Breast epithelium (tissue), 4 donors: Measurements from ENCODE around the gene SGPP1. TPM values are rescaled to one million over a fixed set of nuclear protein-coding genes. Genes with fewer than 3 reads are reported as not detected.

Experiments
- DNase-seq, 2 donors: peaks; one replicate each; pipeline ENCODE4 v3.0.0-alpha.2; 2019; ENCODE audit warnings: low spot score in 2 of 2
- H3K27ac ChIP-seq, 2 donors: fragments of 200-600 bp; sonication (generic) in 1 of 2; one replicate each; pipeline ENCODE4 v1.5.1; 2016 to 2019; ENCODE audit warnings: mild to moderate bottlenecking in 1 of 2
- H3K27me3 ChIP-seq, 2 donors: fragments of 200-600 bp; sonication (generic) in 1 of 2; one replicate each; pipeline versions ENCODE4 v1.5.1 to v1.6.0; 2017 to 2019; ENCODE audit warnings: control low read depth in 1 of 2, mild to moderate bottlenecking in 1 of 2
- H3K36me3 ChIP-seq: fragments of 200-600 bp; one replicate; pipeline ENCODE4 v1.5.1; 2019
- H3K4me1 ChIP-seq, 2 donors: fragments of 200-600 bp; sonication (generic); one replicate each; pipeline ENCODE4 v1.5.1; 2016 to 2019; ENCODE audit warnings: control low read depth in 1 of 2
- H3K4me3 ChIP-seq, 3 donors: fragments of 200-600 bp; sonication (generic); 1 replicate in 2 of 3; 2 replicates in 1 of 3; pipeline ENCODE4 v1.5.1; 2016 to 2019; ENCODE audit warnings: mild to moderate bottlenecking in 3 of 3, moderate library complexity in 2 of 3
- H3K9me3 ChIP-seq, 2 donors: fragments of 200-600 bp; sonication (generic) in 1 of 2; one replicate each; pipeline ENCODE4 v1.5.1; 2016 to 2019; ENCODE audit warnings: control low read depth in 1 of 2
- POLR2A ChIP-seq: fragments of 450-650 bp; IDR thresholded peaks from one replicate; pipeline ENCODE4 v1.6.1; 2016; ENCODE audit warnings: antibody characterized with exemption, mild to moderate bottlenecking, moderate library complexity
- POLR2AphosphoS5 ChIP-seq, 3 donors: sonication (generic); formaldehyde crosslinking; IDR thresholded peaks; one replicate each; pipeline ENCODE4 v1.6.1; 2017; ENCODE audit warnings: antibody characterized with exemption in 3 of 3
- intact Hi-C: fragments of 100-400 bp; cut with DNase I; formaldehyde crosslinking; loops from one replicate; pipeline ENCODE4 v1.15.1; 2023; ENCODE audit warnings: low total_unique reads
- total RNA-seq, 3 donors: library from RNA; depleted of rRNA; stranded (reverse); fragments of >200 nt; gene quantifications; one replicate each; pipeline ENCODE4 v1.1.0, GENCODE V29; 2016
- TF ChIP-seq, protein P1 (sequence below), 3 donors: fragments of 450-650 bp; IDR thresholded peaks; one replicate each; pipeline ENCODE4 v1.5.1; 2016 to 2017; ENCODE audit warnings: antibody characterized with exemption in 3 of 3, mild to moderate bottlenecking in 3 of 3, moderate library complexity in 3 of 3

SGPP1 gene
- total RNA-seq, 3 donors from 2014 or later: 22.2 to 29.9 (median 22.3) TPM

DNA sequence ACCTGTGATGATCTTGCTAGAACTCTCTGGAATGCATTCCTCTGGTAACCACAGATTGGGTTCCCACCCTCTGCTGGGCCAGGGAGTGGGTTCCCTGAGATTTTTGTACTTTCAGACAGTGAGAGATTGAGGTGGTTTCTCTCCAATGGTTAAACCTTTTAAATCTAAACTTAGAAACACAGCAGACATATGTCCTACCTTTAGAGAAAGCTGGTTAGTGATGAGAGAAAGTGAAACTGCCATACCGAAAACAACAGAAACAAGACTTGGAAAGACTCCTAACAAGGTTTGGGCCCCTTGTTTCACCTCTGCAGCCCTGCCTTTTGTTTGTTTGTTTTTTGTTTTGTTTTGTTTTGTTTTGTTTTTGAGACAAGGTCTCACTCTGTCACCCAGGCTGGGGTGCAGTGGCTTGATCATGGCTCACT is 9.7 kb upstream of the SGPP1 start:
- no peaks in the 10 kb centered on the region for H3K4me1 ChIP-seq
- TF ChIP-seq POLR2AphosphoS5 (IDR thresholded peaks at IDR 0.05): no peak
- TF ChIP-seq, protein P1, sequence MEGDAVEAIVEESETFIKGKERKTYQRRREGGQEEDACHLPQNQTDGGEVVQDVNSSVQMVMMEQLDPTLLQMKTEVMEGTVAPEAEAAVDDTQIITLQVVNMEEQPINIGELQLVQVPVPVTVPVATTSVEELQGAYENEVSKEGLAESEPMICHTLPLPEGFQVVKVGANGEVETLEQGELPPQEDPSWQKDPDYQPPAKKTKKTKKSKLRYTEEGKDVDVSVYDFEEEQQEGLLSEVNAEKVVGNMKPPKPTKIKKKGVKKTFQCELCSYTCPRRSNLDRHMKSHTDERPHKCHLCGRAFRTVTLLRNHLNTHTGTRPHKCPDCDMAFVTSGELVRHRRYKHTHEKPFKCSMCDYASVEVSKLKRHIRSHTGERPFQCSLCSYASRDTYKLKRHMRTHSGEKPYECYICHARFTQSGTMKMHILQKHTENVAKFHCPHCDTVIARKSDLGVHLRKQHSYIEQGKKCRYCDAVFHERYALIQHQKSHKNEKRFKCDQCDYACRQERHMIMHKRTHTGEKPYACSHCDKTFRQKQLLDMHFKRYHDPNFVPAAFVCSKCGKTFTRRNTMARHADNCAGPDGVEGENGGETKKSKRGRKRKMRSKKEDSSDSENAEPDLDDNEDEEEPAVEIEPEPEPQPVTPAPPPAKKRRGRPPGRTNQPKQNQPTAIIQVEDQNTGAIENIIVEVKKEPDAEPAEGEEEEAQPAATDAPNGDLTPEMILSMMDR (IDR thresholded peaks at IDR 0.05): no peak
- TF ChIP-seq POLR2A: no peak
- intact Hi-C loops: no loop called here

DNA sequence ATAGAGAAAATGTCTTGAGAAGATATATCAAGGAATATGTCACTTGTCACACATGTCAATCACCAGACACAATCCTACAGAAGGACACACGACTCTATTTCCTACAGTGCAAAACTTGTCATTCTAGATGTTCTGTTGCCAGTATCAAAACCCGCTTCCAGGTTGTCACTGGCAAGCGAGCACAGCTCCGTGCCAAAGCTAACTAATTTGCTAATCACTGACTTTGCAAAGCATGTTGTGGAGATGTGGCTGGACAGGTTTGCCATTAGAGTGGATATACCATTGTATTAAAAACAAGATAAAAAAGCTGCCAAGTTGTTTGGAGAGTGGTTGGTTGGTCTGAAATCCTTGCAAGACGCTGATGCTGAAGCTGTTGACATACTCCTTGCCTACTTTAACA is 7.9 kb upstream of the SGPP1 start:
- Histone ChIP-seq H3K36me3 (no peaks in the 10 kb centered on the region), H3K27ac (no peak overlapping the region), H3K4me3 (no peak overlapping the region), H3K4me1 (no peaks in the 10 kb centered on the region), H3K9me3 (no peaks in the 10 kb centered on the region), H3K27me3 (no peaks in the 10 kb centered on the region)
- intact Hi-C loops: no loop called here
- TF ChIP-seq POLR2AphosphoS5 (IDR thresholded peaks at IDR 0.05) (no peak), POLR2A (no peak)
- TF ChIP-seq, protein P1 (IDR thresholded peaks at IDR 0.05): no peak
- no peak for DNase-seq

More for the DNA sequence above, 9.7 kb upstream of the SGPP1 start:
- no peaks in the 10 kb centered on the region for H3K36me3 ChIP-seq
- H3K9me3 ChIP-seq: no peaks in the 10 kb centered on the region
- no peaks in the 10 kb centered on the region for H3K27me3 ChIP-seq
- no peak overlapping the region for H3K4me3 ChIP-seq
- no peak for DNase-seq
- no peak overlapping the region for H3K27ac ChIP-seq

DNA sequence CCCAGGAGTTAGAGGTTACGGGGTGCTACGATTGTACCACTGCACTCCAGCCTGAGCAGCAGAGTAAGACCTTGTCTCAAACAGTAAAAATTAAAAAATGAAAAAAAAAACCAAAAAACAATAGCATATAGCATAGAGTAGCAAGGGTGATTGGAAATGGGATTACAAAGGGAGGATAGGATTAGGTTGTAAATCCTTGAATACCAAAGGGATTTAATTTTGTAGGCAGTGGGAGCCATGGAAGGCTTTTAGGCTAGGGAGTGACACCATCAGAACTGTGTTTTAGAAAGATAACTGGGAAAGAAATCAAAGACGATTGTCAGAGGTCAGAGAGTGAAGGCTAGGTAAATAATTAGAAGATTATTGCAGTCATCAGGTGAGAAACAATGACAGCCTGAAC is 2.8 kb upstream of the SGPP1 start:
- Histone ChIP-seq H3K4me3 (no peak overlapping the region), H3K4me1 (no peaks in the 10 kb centered on the region), H3K9me3 (no peaks in the 10 kb centered on the region), H3K27me3 (no peaks in the 10 kb centered on the region), H3K27ac (no peak overlapping the region), H3K36me3 (no peaks in the 10 kb centered on the region)
- DNase-seq: no peak
- TF ChIP-seq POLR2A: no peak
- TF ChIP-seq POLR2AphosphoS5 (IDR thresholded peaks at IDR 0.05): no peak
- TF ChIP-seq, protein P1 (IDR thresholded peaks at IDR 0.05): no peak
- intact Hi-C loops: no loop called here

DNA sequence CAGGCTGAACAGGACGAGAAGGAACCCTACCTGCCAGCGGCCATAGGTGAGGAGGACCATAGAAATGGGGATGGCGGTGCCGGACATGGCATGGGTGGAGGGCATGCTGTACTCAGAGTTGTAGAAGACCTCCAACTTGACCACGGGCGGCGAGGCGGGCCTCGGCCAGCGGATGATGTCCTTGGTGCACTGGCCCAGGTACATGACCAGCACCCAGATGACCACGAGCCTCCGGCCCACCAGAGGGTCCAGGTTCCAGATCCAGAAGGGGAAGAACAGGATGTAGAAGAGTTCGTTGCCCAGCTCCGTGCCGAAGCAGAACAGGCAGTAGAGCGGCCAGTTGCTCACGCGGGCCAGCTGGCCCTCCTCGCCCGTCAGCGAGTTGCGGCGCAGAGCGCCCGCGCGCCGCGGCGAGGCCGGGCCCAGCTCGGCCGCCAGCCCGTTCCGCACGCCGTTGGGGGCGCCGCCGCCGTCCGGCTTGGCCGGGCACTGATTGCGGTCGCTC is 582 bp downstream of the SGPP1 start:
- no peaks in the 10 kb centered on the region for H3K9me3 ChIP-seq
- DNase-seq: peak in 1 of 2 donors; percentile 54
- H3K4me1 ChIP-seq: no peaks in the 10 kb centered on the region
- peak overlapping the region; percentile 84 to 93 for H3K27ac ChIP-seq
- H3K36me3 ChIP-seq: no peaks in the 10 kb centered on the region
- intact Hi-C loops: no loop called here
- H3K4me3 ChIP-seq: peak overlapping the region; percentile 89 to 100 (median 89)
- TF ChIP-seq, protein P1 (IDR thresholded peaks at IDR 0.05): no peak
- TF ChIP-seq POLR2AphosphoS5 (IDR thresholded peaks at IDR 0.05) (no peak), POLR2A (no peak)
- no peaks in the 10 kb centered on the region for H3K27me3 ChIP-seq

DNA sequence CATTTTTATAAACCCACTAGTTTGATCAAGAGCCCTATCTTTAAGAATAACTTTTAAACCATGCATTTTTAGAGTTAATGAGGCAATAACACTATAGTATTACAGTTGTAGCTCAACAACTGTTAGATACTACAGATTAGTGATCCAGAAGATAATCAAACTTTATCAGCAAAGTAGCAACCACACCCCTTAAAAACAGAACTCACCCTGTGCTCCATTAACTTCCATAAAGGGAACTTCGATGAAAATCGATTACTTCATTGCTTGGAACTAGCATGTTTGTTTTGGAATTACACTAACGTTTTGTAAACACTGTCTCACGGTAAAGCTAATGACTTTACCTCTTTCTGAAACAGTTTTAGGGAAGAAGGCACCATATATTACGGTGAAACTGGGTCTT is 1.4 kb downstream of the SGPP1 start:
- Histone ChIP-seq H3K9me3 (no peaks in the 10 kb centered on the region), H3K36me3 (no peaks in the 10 kb centered on the region), H3K4me1 (no peaks in the 10 kb centered on the region), H3K27me3 (no peaks in the 10 kb centered on the region), H3K4me3 (peak overlapping the region; percentile 89 to 100 (median 89)), H3K27ac (peak overlapping the region in 1 of 2 donors; percentile 84)
- DNase-seq: no peak
- TF ChIP-seq, protein P1 (IDR thresholded peaks at IDR 0.05): no peak
- intact Hi-C loops: no loop called here
